Aorta (tissue), 5 donors: ENCODE data around the gene EFNB3. TPM values are rescaled to one million over a fixed set of nuclear protein-coding genes. Genes with fewer than 3 reads are reported as not detected.

Source experiments
- ATAC-seq: fragments of 200-7000 bp; cut with Tn5 transposase; one replicate; pipeline ENCODE4 v1.9.1; 2022; ENCODE audit warnings: moderate library complexity; ENCODE audit not compliant: low FRiP score
- DNase-seq, 2 donors: peaks; one replicate each; pipeline ENCODE4 v3.0.0-alpha.2; 2020
- H3K27ac ChIP-seq, 2 donors: one replicate each; pipeline ENCODE4 v1.5.1; 2013; ENCODE audit warnings: low read length in 2 of 2, mild to moderate bottlenecking in 2 of 2, moderate library complexity in 2 of 2, control low read depth in 1 of 2, inconsistent platforms in 1 of 2, low read depth in 1 of 2
- H3K27me3 ChIP-seq, 2 donors: one replicate each; pipeline ENCODE4 v1.6.1; 2013; ENCODE audit warnings: control low read depth in 1 of 2, low read length in 1 of 2, mild to moderate bottlenecking in 1 of 2, moderate library complexity in 1 of 2; ENCODE audit not compliant: insufficient read depth in 2 of 2, control insufficient read depth in 1 of 2
- H3K36me3 ChIP-seq, 2 donors: one replicate each; pipeline ENCODE4 v1.6.1; 2013; ENCODE audit warnings: control low read depth in 1 of 2, low read length in 1 of 2, mild to moderate bottlenecking in 1 of 2; ENCODE audit not compliant: insufficient read depth in 2 of 2, control insufficient read depth in 1 of 2
- H3K4me1 ChIP-seq, 2 donors: one replicate each; pipeline ENCODE4 v1.6.1; 2013; ENCODE audit warnings: low read length in 2 of 2, control low read depth in 1 of 2, mild to moderate bottlenecking in 1 of 2, moderate library complexity in 1 of 2; ENCODE audit not compliant: insufficient read depth in 2 of 2, control insufficient read depth in 1 of 2
- H3K4me3 ChIP-seq, 2 donors: one replicate each; pipeline ENCODE4 v1.5.1; 2013; ENCODE audit warnings: low read length in 2 of 2, control low read depth in 1 of 2, mild to moderate bottlenecking in 1 of 2
- H3K9me3 ChIP-seq: one replicate; pipeline ENCODE4 v1.6.1; 2013; ENCODE audit warnings: mild to moderate bottlenecking, low read length; ENCODE audit not compliant: control insufficient read depth
- WGBS, 2 donors: extraction: QIAGEN DNeasy Blood & Tissue Kit; methylation state at CpG; one replicate each; pipeline ENCODE4 v1.1.7; 2013; 5-methylcytosine and 5-hydroxymethylcytosine counted together
- intact Hi-C, 2 donors: fragments of 100-400 bp; cut with DNase I; formaldehyde crosslinking; loops; one replicate each; pipeline versions ENCODE4 v1.14.2 to v1.15.0; 2022
- polyA plus RNA-seq, 2 donors: library from polyadenylated mRNA; stranded (reverse); fragments of 200-250 nt; gene quantifications; one replicate each; pipeline ENCODE4 v1.2.3, GENCODE V29; 2013
- total RNA-seq, 2 donors: library from RNA; stranded (reverse); fragmentation: NEBNext Ultra II Directional; extraction: Animal tissue kit (Norgen Biotek cat#: 25700); gene quantifications; one replicate each; pipeline ENCODE4 v1.2.1, GENCODE V29; 2021
- donor health status: healthy with polysubstance abuse.
- donor health status: Bipolar disorder and iron deficiency.
- donor health status: DM: no; HTN: no; CAD: no.
- donor health status: DM: no; HTN: no; CAD: no.
- donor health status: DM: yes; HTN: yes; CAD: no.

Gene EFNB3
- total and polyA plus RNA-seq, 4 donors: 0.15 to 0.84 (median 0.19) TPM; not detected in 1

- no peaks in the 10 kb centered on the region for H3K9me3 ChIP-seq
- no peak overlapping the region for H3K27ac ChIP-seq
- DNase-seq (no peak), ATAC-seq (no peak)
- no peak overlapping the region for H3K4me3 ChIP-seq
- H3K27me3 ChIP-seq: no peaks in the 10 kb centered on the region
- WGBS, 2 donors: 78 to 79% methylated on average over 3 of the region's 3 CpGs
- no peaks in the 10 kb centered on the region for H3K4me1 ChIP-seq
- intact Hi-C loops: no loop called here
- H3K36me3 ChIP-seq: no peaks in the 10 kb centered on the region
These were observed 22.9 kb downstream of the EFNB3 start for GRCh38 chr17:7727886-7728285.

GRCh38 chr17:7729816-7730215, 24.8 kb downstream of the EFNB3 start:
- Histone ChIP-seq H3K4me3 (no peak overlapping the region), H3K4me1 (no peaks in the 10 kb centered on the region), H3K27ac (no peak overlapping the region), H3K27me3 (no peaks in the 10 kb centered on the region), H3K9me3 (no peaks in the 10 kb centered on the region), H3K36me3 (no peaks in the 10 kb centered on the region)
- ATAC-seq (no peak), DNase-seq (no peak)
- intact Hi-C loops: no loop called here
- 44 to 52% methylated on average over 1 of the region's 1 CpG for WGBS, 2 donors

GRCh38 chr17:7732981-7733539, 28.1 kb downstream of the EFNB3 start:
- Histone ChIP-seq H3K27ac (no peak overlapping the region), H3K36me3 (no peaks in the 10 kb centered on the region), H3K27me3 (no peaks in the 10 kb centered on the region), H3K9me3 (no peaks in the 10 kb centered on the region), H3K4me1 (no peaks in the 10 kb centered on the region), H3K4me3 (no peak overlapping the region)
- DNase-seq (no peak), ATAC-seq (no peak)
- intact Hi-C loops: no loop called here
- 85 to 88% methylated on average over 14 of the region's 14 CpGs for WGBS, 2 donors

GRCh38 chr17:7737601-7738000, 32.6 kb downstream of the EFNB3 start:
- Histone ChIP-seq H3K27ac (no peak overlapping the region), H3K4me1 (no peaks in the 10 kb centered on the region), H3K4me3 (no peak overlapping the region), H3K9me3 (no peaks in the 10 kb centered on the region), H3K36me3 (no peaks in the 10 kb centered on the region), H3K27me3 (no peaks in the 10 kb centered on the region)
- 77 to 79% methylated on average over 5 of the region's 5 CpGs for WGBS, 2 donors
- ATAC-seq (no peak), DNase-seq (no peak)
- intact Hi-C loops: no loop called here

- DNase-seq (no peak), ATAC-seq (no peak)
- H3K9me3 ChIP-seq: no peaks in the 10 kb centered on the region
- H3K4me1 ChIP-seq: no peaks in the 10 kb centered on the region
- no peaks in the 10 kb centered on the region for H3K27me3 ChIP-seq
- WGBS, 2 donors: 69 to 70% methylated on average over 14 of the region's 14 CpGs
- H3K36me3 ChIP-seq: no peaks in the 10 kb centered on the region
- no peak overlapping the region for H3K27ac ChIP-seq
- intact Hi-C loops: loop anchor here (5.0 to 10.0 kb wide), 5 partner anchors 83 to 253 kb away; partner anchors contain the start of genes CYB5D1 (in 1 of the 2), NAA38 (in 1 of the 2) and TMEM88 (in 1 of the 2)
- no peak overlapping the region for H3K4me3 ChIP-seq
These were observed 34.7 kb downstream of the EFNB3 start for GRCh38 chr17:7739746-7740145.

GRCh38 chr17:7740481-7741001, 35.5 kb downstream of the EFNB3 start:
- DNase-seq (no peak), ATAC-seq (no peak)
- Histone ChIP-seq H3K4me1 (no peaks in the 10 kb centered on the region), H3K9me3 (no peaks in the 10 kb centered on the region), H3K27me3 (no peaks in the 10 kb centered on the region), H3K27ac (no peak overlapping the region), H3K36me3 (no peaks in the 10 kb centered on the region), H3K4me3 (no peak overlapping the region)
- intact Hi-C loops: loop anchor here (5.0 to 10.0 kb wide), 5 partner anchors 82 to 252 kb away; partner anchors contain the start of genes CYB5D1 (in 1 of the 2), NAA38 (in 1 of the 2) and TMEM88 (in 1 of the 2)
- WGBS, 2 donors: 68 to 74% methylated on average over 42 of the region's 42 CpGs

GRCh38 chr17:7742729-7743128, 37.7 kb downstream of the EFNB3 start:
- Histone ChIP-seq H3K4me3 (no peak overlapping the region), H3K27ac (no peak overlapping the region), H3K4me1 (no peaks in the 10 kb centered on the region), H3K36me3 (no peaks in the 10 kb centered on the region), H3K27me3 (no peaks in the 10 kb centered on the region), H3K9me3 (no peaks in the 10 kb centered on the region)
- intact Hi-C loops: loop anchor here (5.0 to 10.0 kb wide), 5 partner anchors 80 to 250 kb away; partner anchors contain the start of genes CYB5D1 (in 1 of the 2), NAA38 (in 1 of the 2) and TMEM88 (in 1 of the 2)
- 81 to 89% methylated on average over 10 of the region's 10 CpGs for WGBS, 2 donors
- ATAC-seq (no peak), DNase-seq (no peak)

- 71 to 75% methylated on average over 8 of the region's 8 CpGs for WGBS, 2 donors
These were observed 39.4 kb downstream of the EFNB3 start for GRCh38 chr17:7744416-7744815.

More at GRCh38 chr17:7744416-7744815, 39.4 kb downstream of the EFNB3 start:
- Histone ChIP-seq H3K27me3 (no peaks in the 10 kb centered on the region), H3K4me1 (no peaks in the 10 kb centered on the region), H3K4me3 (no peak overlapping the region), H3K9me3 (no peaks in the 10 kb centered on the region), H3K27ac (no peak overlapping the region), H3K36me3 (no peaks in the 10 kb centered on the region)
- ATAC-seq: no peak
- DNase-seq: no peak
- intact Hi-C loops: loop anchor here (2.0 to 10.0 kb wide), 6 partner anchors 38 to 248 kb away; partner anchors contain the start of genes CYB5D1 (in 1 of the 2), NAA38 (in 1 of the 2) and TMEM88 (in 1 of the 2)
